Activated T-cell treated with anti-CD3 and anti-CD28 coated beads, Interleukin-2, amount 50 U/mL, for 1 hour (primary cell): Measurements from ENCODE around the gene SLC9A5.

Experiments
- DNase-seq: peaks from one replicate; pipeline ENCODE4 v3.0.0-alpha.2; 2020

The SLC9A5 gene

DNA sequence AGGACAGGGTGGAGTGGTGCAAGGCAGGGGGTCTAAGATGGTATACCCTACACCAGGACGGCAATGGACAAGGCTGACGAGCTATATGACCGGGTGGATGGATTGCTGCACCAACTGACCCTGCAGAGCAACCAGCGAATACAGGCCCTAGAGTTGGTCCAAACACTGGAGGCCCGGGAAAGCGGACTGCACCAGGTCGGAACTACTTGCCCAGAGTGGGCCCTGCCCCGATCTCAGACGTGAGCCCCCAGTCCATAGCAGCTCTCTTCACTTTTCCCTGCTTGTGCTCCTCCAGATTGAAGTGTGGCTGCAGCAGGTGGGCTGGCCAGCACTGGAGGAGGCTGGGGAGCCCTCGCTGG is 33.6 kb downstream of the SLC9A5 start:
- DNase-seq: no peak

DNA sequence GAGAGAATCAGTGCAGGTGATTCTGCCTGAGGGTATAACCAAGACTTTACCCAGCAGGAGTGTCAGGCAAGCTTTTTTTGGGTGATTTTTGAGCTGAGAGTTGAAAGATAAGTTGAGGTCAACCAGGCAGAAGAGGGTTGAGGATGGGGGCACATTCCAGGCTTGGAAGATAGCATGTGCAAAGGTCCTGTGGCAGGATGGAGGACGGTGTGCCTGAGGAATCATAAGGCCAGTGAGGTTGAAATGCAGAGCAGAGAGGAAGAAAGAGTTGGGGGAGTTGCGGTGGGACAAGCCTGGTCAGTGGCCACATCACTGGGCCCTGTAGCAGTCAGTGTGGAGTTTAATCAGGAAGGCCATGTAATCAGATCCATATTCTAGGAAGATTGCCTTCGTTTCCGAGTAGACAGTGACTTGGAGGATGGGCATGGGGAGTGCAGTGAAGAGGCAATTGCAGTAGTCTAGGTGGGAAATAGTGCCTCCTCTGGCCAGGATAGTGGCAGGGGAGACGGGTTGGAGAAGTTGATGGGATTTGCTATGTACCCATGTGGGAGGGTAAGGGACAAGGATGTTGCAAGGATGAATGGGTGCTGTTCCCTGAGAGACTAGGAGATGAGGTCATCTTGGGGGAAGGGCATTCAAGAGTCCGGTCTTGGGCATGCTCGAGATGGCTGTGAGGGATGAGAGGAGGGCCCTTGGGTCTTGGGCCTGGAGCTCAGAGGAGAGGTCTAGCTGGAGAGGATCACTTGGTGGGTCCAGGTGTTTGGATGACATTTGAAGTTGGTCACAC is 34.5 kb downstream of the SLC9A5 start:
- no peak for DNase-seq

DNA sequence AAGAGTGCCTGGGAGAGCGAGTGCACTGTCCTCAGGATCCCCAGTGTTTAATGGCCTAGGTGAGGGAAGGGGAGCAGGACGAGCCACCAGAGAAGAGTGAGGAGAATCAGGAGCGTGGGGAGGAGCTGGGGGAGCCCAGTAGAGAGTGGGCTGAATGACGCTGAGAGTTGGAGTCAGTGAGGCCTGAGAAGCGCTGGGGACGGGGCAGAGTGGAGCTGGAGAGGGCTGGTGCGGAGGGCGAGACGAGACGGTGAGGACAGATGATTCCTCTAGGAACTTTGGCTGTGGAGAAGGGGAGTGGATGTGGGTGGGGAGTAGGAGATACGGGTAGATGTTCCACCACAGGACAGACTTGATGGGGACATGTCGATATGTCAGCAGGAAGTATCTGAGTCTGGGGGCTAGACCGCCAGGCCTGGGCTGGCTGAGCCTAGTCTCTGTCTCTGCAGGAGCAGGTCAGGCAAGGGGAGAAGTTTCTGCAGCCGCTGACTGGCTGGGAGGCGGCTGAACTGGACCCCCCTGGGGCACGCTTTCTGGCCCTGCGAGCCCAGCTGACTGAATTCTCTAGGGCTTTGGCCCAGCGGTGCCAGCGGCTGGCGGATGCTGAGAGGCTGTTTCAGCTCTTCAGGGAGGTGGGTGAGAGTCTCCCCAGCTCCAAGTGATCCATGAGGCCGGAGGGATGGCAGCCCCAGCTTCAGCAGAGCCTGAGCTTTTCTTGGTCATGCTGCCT is 35.2 kb downstream of the SLC9A5 start:
- DNase-seq: no peak

DNA sequence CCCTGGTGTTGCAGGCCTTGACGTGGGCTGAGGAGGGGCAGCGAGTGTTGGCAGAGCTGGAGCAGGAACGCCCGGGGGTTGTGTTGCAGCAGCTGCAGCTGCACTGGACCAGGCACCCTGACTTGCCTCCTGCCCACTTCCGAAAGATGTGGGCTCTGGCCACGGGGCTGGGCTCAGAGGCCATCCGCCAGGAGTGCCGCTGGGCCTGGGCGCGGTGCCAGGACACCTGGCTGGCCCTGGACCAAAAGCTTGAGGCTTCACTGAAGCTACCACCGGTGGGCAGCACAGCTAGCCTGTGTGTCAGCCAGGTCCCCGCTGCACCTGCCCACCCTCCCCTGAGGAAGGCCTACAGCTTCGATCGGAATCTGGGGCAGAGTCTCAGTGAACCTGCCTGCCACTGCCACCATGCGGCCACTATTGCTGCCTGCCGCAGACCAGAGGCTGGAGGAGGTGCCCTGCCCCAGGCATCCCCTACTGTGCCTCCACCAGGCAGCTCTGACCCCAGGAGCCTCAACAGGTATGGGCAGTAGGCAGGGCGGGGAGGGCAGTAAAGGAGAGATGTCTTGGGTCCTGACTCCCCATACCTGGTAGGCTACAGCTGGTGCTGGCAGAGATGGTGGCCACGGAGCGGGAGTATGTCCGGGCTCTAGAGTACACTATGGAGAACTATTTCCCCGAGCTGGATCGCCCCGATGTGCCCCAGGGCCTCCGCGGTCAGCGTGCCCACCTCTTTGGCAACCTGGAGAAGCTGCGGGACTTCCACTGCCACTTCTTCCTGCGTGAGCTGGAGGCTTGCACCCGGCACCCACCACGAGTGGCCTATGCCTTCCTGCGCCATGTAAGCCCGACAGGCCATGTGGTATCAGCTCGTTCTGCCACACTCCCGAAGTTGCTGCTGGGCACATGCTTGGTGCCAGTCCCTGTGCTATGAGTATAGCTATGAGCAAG is 36.2 kb downstream of the SLC9A5 start:
- no peak for DNase-seq

DNA sequence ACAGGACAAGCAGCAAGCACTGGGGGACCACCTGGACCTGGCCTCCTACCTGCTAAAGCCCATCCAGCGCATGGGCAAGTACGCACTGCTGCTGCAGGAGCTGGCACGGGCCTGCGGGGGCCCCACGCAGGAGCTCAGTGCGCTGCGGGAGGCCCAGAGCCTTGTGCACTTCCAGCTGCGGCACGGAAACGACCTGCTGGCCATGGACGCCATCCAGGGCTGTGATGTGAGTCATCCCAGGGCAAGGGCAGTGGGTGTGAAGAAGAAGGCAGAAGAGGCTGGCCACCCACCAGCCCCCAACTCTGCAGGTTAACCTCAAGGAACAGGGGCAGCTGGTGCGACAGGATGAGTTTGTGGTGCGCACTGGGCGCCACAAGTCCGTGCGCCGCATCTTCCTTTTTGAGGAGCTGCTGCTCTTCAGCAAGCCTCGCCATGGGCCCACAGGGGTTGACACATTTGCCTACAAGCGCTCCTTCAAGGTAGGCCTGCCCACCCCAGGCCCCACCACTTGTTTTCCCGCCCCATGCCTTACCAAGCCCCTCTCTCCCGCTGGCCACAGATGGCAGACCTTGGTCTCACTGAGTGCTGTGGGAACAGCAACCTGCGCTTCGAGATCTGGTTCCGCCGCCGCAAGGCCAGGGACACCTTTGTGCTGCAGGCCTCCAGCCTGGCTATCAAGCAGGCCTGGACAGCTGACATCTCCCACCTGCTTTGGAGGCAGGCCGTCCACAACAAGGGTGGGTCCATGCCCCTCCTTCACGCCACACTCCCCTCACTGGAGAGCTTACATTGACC is 37.9 kb downstream of the SLC9A5 start:
- DNase-seq: no peak

DNA sequence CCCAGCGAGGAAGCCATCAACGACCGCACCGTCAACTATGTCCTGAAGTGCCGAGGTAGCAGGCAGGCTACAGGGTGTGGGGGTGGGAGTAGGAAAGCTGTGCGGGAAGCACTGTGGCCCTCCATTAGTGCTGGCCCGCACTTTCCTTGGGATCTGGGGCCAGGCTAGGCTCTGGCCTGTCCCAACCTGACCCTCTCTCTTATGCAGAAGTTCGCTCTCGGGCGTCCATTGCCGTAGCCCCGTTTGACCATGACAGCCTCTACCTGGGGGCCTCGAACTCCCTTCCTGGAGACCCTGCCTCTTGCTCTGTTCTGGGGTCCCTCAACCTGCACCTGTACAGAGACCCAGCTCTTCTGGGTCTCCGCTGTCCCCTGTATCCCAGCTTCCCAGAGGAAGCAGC is 39.2 kb downstream of the SLC9A5 start:
- no peak for DNase-seq

DNA sequence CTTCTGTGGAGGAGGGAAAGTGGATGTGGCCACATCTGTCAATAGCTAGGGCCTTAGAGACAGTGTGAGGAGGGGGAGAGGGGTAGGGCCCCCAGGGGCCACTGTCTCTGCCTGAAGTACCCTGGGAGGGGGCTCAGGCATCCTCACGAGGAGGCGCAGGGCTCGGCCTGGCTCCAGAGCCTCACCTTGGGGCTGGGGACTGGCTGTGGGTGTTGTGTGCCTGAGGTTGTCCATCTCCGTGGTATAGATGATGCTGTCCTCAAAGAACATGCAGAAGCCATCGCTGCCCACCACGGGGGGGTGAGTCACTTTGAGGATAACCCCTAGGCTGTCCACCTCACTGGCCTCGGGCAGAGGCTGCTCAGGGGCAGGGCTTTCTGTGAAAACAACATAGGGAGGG is 42.7 kb downstream of the SLC9A5 start:
- DNase-seq: no peak

DNA sequence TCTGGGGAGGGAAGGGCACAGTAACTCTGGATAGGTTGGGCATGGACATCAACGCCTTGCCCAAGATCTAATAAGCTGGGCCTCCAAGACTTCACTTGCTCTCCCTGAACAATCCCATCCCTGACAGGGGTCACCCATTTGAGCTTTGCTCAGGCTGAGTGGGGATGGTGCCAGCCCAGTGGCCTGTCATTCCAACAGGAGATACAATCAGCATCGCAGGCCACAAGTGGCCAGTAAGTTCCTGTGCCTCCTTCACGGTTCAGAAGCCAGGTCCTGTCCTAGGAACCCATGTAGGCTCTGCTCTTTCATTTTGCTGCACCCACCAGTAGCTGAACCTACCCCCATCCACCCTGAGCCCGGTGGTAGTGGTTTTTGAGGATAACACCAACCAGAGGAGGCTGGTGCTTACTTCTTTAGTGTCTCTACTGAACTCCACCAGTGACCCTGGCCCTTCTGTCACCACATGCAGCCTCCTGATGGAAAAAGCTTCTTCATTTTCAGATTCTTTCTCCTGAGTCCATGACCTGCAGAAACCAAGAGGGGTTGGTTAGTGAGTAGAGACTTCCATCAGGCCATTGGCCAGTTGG is 45.5 kb downstream of the SLC9A5 start:
- no peak for DNase-seq

DNA sequence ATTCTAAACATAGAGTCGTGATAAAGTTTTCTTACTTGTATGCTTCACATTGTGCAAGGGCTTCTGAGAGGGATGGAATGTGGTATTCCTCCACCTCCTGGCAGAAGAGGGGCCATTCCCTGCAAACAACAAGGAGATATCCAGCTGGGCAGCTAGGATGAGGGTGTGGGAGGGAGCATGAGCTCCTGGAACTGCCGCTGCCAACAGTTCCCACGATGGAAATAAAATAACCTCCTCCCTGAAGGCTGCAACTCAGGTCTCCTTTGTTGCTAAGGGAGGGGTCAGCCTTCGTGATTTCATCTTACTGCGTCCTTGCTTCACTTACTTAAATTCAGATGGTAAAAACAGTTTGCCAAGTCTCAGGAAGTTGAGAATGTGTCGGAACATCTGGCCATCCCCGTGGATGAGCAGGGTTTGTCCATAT is 46.2 kb downstream of the SLC9A5 start:
- no peak for DNase-seq

DNA sequence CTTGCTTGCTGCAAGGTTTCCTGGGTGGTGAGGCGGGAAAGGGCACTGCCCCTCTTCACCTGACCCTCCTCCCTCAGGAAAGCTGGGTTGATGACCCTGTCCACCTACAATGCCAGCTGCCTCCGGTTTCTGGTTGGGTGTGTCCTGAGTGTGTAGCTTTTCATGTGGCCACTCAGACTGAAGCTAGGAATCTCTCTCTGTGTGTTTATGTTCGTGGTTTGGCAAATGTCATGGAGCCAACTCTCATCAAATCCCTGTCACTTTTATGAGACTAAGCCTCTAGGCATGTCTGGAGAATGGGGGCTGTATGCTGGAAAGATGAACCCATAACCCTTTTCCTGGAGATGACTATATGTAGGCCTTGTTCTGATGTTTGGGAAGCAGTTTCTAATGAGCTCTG is 47.6 kb downstream of the SLC9A5 start:
- DNase-seq: no peak

DNA sequence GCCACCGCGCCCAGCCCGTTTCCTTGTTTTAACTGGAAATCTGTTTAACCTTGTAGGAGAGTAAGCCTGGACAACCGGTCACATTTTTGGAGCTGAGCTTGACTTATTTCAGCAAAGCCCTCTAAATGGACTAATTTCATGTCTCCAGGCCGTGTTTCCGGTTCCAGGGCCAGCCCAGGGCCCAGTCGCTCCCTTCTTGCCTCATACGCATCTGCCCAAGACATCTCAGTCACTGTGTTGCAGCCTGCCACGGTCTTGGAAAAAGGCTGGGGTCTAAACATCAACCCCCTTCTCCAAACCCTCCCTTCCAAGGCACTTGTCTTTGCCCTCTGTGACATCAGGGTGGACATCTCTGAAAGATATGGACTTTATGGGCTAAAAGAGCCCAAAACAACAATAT is 49.5 kb downstream of the SLC9A5 start:
- no peak for DNase-seq

DNA sequence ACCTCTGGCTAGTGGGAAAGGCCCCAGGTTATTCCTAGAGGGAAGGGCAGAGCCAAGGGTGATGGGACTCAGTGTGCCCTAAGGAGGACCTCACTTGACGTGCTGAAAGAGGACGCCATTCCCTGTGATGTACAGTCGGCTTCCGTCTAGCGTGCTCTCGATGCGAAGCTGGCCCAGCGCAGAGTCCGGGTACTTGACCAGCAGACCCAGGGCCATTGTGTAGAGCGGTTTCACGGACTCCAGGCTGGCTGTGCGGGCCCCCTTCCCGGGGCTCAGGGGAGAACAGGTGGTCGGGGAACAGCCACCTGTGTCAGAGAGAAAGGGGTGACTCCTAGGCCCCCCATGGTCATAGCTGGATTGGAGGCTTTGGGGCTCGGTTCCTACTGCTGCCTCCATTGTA is 50.5 kb downstream of the SLC9A5 start:
- no peak for DNase-seq

DNA sequence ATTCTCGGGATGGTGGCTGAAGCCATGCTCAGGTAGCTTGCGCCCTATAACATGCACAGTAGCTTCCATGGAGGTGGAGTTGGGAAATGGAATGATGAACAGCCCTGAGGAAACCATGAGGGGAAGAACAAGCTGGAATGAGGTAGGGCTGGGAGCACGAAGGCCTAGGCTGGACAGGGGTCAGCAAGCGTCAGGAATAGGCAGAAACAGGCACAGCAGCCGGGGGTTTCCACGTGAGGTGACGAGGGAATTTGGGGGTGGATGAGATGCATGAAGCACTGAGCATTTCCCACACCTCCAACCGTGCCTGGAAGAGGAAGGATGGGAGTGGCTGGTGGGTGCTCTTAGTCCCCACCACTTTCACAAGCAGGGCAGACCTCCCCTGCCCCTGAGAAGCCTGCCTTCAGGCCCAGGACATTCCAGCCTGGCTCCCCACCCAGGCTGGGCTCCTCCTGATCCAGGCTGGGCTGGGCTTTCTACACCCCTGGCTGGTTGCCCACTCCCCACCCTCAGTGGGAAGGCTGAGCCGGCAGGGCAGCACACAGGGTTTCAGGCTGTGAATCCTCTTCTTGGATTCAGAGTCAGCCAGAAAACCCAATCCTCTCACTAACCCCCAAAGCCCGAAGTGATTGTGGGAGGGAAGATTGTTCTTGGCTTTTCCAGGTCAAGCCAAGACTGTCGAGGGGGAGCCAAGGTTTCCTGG is 52.5 kb downstream of the SLC9A5 start:
- no peak for DNase-seq

DNA sequence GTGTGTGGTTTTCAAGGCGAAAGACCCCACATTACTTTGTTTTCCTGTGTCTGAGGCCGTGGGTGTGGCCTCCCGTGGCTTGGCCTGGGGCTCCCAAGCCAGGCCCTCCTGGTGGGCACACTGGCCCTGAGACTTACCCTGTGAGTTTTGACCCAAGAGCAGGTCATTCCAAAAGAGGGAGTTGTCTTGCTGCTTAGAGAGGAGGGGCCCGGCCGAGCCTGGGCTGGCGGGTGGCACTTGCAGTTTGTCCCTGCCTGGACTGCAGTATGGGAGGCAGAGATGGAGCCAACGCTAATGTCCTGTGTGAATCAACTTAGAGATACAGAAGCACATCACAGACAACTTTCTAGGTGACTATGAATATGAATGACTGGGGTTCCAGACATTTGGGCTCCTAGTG is 53.3 kb downstream of the SLC9A5 start:
- DNase-seq: no peak

DNA sequence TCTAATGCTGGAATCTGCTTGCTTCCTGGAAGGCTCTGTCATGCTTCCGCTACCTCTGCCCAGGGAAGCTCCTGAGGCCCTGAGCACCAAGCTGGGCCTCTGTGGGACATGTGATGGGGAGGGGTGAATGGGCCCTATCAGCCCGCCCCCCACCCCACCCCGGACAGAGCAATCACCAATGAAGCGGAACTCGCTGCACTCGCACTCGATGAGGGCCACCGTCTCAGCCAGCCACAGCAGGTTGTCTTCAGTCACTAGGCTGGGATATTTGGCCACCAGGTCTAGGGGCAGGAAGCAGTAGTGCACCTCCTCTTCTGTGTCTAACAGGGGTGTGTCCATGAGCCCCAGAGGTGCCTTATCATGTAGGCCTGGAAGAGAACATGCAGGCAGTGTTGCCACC is 54.2 kb downstream of the SLC9A5 start:
- DNase-seq: no peak

DNA sequence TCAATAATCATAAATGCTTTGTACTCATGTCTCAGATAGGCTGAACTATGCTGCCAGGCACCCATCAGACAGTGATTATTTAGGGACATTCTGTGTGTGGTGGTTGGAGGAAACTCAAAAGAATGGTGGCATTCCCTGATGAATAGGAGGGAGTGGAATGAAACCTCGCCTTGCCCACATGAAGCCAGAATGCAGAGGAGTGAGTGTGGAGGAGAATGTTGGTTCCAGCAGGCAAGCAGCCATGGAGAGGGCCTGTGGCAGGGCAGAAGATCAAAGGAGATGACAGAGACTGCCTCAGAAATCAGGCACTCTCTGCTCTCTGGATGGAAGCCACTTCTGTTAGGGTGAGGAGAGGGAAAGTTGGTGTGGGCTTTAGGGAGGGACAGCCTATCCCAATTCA is 55.2 kb downstream of the SLC9A5 start:
- no peak for DNase-seq

DNA sequence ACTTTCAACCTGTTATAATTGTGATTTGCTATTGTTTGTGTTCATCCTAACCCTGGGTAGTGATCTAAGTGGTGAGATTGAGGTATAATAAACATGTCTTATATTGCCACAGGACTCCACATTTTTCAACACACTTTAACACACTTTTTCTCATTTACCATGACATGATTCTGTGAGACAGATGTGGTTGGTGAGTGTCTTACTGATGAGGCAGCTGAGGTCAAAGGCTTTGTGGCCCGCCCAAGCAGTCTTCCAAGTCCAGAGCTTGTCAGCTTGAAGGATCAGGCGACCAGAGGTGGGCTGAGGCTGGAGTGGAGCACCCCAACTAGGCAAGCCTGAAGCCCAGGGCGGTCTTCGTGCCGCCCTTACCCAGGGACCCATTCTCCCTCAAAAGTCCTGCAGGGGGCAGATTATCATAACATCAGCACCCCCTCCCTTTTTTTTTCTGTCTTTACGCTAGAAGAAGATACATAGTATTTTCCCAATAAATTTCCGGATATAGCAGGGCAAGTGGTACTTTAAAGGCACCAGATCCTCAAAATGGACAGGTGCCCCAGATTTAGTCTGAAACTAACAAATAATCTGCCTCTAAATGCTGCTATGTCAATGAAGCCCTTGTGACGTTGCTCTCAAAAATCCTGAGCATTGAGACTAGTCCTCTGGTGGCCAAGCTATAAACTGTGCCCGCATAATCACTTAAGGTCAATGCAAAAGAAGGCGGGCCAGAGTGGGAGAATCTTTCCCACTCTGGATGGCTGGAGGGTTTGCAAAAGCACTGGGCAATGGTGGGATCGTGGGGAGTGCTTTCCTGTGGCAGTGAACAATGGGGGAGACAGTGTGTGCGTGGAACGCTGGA is 56.7 kb downstream of the SLC9A5 start:
- no peak for DNase-seq

DNA sequence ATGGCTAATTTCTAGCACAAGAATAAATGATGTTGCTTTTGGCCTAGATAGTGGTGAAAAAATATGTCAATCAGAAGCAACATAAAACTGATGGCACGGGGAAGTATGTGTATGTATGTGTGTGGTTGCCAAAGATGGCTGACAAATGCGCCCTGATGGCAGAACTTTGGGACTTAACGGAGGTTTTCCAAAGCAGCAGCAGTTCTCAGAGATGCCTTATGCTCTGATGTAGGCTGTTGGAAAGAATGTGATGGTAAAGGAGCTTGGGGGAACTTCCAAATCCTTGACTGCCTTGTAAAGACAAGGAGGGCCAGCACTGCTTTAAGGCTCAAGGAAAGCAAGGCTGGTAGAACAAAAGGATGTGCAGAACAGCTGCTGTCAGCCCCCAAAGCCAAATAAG is 61.8 kb downstream of the SLC9A5 start:
- DNase-seq: no peak

DNA sequence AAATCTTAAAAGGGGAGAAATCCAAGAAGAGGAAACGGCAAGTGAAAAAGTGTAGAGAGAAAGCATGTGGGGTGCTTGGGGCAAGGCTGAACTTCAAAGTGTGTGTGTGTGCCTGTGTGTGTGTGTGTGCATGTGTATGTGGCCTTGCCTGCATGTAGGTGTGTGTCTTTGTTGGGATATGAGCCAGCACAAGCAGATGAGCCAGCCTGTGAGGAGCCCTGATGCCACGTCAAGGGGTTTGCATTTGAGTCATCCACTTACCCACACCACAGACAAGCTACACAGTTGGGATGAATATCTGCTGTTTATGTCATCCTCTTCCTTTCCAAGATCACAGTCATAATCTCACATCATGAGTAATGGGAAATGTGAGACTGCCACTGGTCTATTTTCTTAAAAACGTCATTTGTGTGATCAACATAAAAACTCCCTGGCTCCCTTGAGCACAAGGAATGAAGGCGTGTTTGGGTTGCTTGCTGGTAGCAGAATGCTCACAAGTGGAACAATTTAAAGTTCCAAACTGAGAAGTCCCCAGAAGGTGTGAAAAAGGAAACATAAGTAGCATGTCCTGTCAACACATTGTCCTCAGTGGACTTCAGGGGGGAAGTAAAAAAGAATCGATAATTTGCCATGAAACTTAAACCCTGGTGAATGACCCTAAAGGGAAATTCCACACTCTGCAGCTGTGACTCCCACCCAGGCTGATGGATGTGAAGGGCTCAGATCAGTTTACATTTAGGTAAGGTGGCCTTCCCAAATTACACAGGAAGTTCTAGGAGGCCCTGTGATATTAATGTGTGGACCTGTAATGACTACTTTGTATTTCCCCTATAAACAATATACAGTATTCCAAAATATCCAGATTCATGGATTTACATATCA is 63.1 kb downstream of the SLC9A5 start:
- DNase-seq: no peak

DNA sequence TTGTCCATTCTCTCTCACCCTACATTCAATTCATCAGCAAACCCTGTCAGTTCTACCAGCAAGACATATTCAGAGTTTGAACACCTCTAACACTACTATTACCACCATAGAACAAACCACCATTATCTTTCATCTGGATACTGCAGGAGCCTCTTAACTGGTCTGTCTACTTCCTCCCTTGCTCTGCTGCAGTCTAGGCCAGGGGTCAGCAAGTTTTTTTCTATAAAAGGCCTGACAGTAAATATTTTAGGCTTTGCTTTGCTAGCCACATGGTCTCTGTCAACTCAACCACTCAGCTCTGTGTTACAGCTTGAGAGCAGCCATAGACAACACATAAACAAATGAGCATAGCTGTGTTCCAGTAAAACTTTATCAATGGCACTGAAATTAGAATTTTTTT is 63.9 kb downstream of the SLC9A5 start:
- no peak for DNase-seq
